Brain microvascular endothelial cell (primary cell): ENCODE measurements around the gene HYCC2.

ENCODE experiments used
- DNase-seq: peaks from one replicate; pipeline ENCODE4 v3.0.0-alpha.2; 2020
- H3K27ac ChIP-seq: fragments of 250-450 bp; sonication (Bioruptor Pico); 2 replicates; pipeline ENCODE4 v1.5.1; 2020; ENCODE audit warnings: mild to moderate bottlenecking, moderate library complexity
- H3K27me3 ChIP-seq: fragments of 250-450 bp; sonication (Bioruptor Pico); replicated peaks from 2 replicates; pipeline ENCODE4 v1.5.1; 2020; ENCODE audit warnings: mild to moderate bottlenecking
- H3K36me3 ChIP-seq: fragments of 250-450 bp; sonication (Bioruptor Pico); replicated peaks from 2 replicates; pipeline ENCODE4 v1.5.1; 2020; ENCODE audit warnings: mild to moderate bottlenecking
- H3K4me3 ChIP-seq: 2 replicates; pipeline ENCODE4 v1.5.1; 2011; ENCODE audit warnings: low read depth, mild to moderate bottlenecking, control low read depth, low read length, moderate library complexity
- CTCF ChIP-seq: IDR thresholded peaks from 2 replicates; pipeline ENCODE4 v1.5.1; 2011; ENCODE audit warnings: low read depth, mild to moderate bottlenecking, moderate library complexity, low read length, control low read depth, inconsistent platforms; ENCODE audit errors: missing control alignments
- in situ Hi-C: cut with HindIII; loops from 2 replicates; pipeline ENCODE4 v1.10.0; 2017; ENCODE audit warnings: low sequenced_read_pairs, low pct_ligation_motif_present

HYCC2 gene

GRCh38 chr2:201109186-201109585 is 37.7 kb upstream of the HYCC2 start:
- Histone ChIP-seq H3K36me3 (no peaks in the 10 kb centered on the region), H3K4me3 (no peak overlapping the region), H3K27me3 (no peaks in the 10 kb centered on the region), H3K27ac (no peak overlapping the region)
- no peak for TF ChIP-seq CTCF
- no peak for DNase-seq
- in situ Hi-C loops, result no loop called here

GRCh38 chr2:201108341-201108740 is 36.9 kb upstream of the HYCC2 start:
- in situ Hi-C loops, result no loop called here
- no peak overlapping the region for H3K4me3 ChIP-seq

GRCh38 chr2:201107624-201108023 is 36.2 kb upstream of the HYCC2 start:
- no peak for DNase-seq
- no peak overlapping the region for H3K4me3 ChIP-seq
- H3K27me3 ChIP-seq, result no peaks in the 10 kb centered on the region
- no peaks in the 10 kb centered on the region for H3K36me3 ChIP-seq
- in situ Hi-C loops, result no loop called here
- no peak overlapping the region for H3K27ac ChIP-seq
- TF ChIP-seq CTCF, result no peak

More at GRCh38 chr2:201108341-201108740, 36.9 kb upstream of the HYCC2 start:
- H3K27me3 ChIP-seq, result no peaks in the 10 kb centered on the region
- H3K36me3 ChIP-seq, result no peaks in the 10 kb centered on the region
- no peak for TF ChIP-seq CTCF
- no peak for DNase-seq
- no peak overlapping the region for H3K27ac ChIP-seq

- Histone ChIP-seq H3K27ac (no peak overlapping the region), H3K4me3 (no peak overlapping the region), H3K27me3 (no peaks in the 10 kb centered on the region), H3K36me3 (no peaks in the 10 kb centered on the region)
- in situ Hi-C loops, result no loop called here
- DNase-seq, result no peak
- no peak for TF ChIP-seq CTCF
Observed at GRCh38 chr2:201105759-201106158, 34.3 kb upstream of the HYCC2 start.

- no peaks in the 10 kb centered on the region for H3K36me3 ChIP-seq
- no peak overlapping the region for H3K4me3 ChIP-seq
- in situ Hi-C loops, result no loop called here
- no peak for TF ChIP-seq CTCF
- no peak for DNase-seq
- no peak overlapping the region for H3K27ac ChIP-seq
- H3K27me3 ChIP-seq, result no peaks in the 10 kb centered on the region
Observed at GRCh38 chr2:201100497-201100896, 29.0 kb upstream of the HYCC2 start.

- Histone ChIP-seq H3K27ac (no peak overlapping the region), H3K4me3 (no peak overlapping the region), H3K36me3 (no peaks in the 10 kb centered on the region), H3K27me3 (no peaks in the 10 kb centered on the region)
- TF ChIP-seq CTCF, result no peak
- in situ Hi-C loops, result no loop called here
- DNase-seq, result no peak
Observed at GRCh38 chr2:201093573-201093972, 22.1 kb upstream of the HYCC2 start.
